PFSK-1 (cell line): ENCODE results near the gene SLC25A26.

ENCODE experiments used
- FOXP2 ChIP-seq: optimal IDR thresholded peaks from 2 replicates; pipeline ENCODE3; 2011; ENCODE audit warnings: borderline replicate concordance, control low read depth, inconsistent platforms; ENCODE audit not compliant: insufficient read depth; ENCODE audit errors: extremely low read length, extremely low read depth
- POLR2AphosphoS5 ChIP-seq: IDR thresholded peaks from 2 replicates; pipeline ENCODE4 v1.6.1; 2012; ENCODE audit warnings: low read depth, mild to moderate bottlenecking, control low read depth, low read length, moderate library complexity
- SIN3A ChIP-seq: IDR thresholded peaks from 2 replicates; pipeline ENCODE4 v1.6.1; 2012; ENCODE audit warnings: mild to moderate bottlenecking, low read length, moderate library complexity, borderline replicate concordance; ENCODE audit not compliant: insufficient read depth
- TF ChIP-seq, protein P1 (sequence below), 2 experiments: IDR thresholded peaks; 2 replicates each; pipeline versions ENCODE4 v1.6.1 to v1.8.0; 2011 to 2012; ENCODE audit warnings: low read depth in 2 of 2, low read length in 2 of 2, control low read depth in 1 of 2, inconsistent platforms in 1 of 2, mild to moderate bottlenecking in 1 of 2, moderate library complexity in 1 of 2; ENCODE audit not compliant: insufficient read depth in 1 of 2

GRCh38 chr3:66353530-66353929, 132.7 kb downstream of the SLC25A26 start:
- TF ChIP-seq, protein P1, sequence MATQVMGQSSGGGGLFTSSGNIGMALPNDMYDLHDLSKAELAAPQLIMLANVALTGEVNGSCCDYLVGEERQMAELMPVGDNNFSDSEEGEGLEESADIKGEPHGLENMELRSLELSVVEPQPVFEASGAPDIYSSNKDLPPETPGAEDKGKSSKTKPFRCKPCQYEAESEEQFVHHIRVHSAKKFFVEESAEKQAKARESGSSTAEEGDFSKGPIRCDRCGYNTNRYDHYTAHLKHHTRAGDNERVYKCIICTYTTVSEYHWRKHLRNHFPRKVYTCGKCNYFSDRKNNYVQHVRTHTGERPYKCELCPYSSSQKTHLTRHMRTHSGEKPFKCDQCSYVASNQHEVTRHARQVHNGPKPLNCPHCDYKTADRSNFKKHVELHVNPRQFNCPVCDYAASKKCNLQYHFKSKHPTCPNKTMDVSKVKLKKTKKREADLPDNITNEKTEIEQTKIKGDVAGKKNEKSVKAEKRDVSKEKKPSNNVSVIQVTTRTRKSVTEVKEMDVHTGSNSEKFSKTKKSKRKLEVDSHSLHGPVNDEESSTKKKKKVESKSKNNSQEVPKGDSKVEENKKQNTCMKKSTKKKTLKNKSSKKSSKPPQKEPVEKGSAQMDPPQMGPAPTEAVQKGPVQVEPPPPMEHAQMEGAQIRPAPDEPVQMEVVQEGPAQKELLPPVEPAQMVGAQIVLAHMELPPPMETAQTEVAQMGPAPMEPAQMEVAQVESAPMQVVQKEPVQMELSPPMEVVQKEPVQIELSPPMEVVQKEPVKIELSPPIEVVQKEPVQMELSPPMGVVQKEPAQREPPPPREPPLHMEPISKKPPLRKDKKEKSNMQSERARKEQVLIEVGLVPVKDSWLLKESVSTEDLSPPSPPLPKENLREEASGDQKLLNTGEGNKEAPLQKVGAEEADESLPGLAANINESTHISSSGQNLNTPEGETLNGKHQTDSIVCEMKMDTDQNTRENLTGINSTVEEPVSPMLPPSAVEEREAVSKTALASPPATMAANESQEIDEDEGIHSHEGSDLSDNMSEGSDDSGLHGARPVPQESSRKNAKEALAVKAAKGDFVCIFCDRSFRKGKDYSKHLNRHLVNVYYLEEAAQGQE (IDR thresholded peaks at IDR 0.05; ENCODE audit: insufficient read depth in 1 of 2, low read depth in 2 of 2, low read length in 2 of 2) = no peak
- no peak for TF ChIP-seq POLR2AphosphoS5
- TF ChIP-seq FOXP2 = no peak
- no peak for TF ChIP-seq SIN3A
